IPS-15b (cell line): Measurements from ENCODE around the gene RGPD4.
"Not testable (repeated sequence)": the region's sequence is repeated elsewhere in the genome, so short reads cannot be mapped to it uniquely, and the experiment has no call there.

Experiments used
- H3K27me3 ChIP-seq: one replicate; pipeline ENCODE4 v1.6.1; 2013; ENCODE audit warnings: low read length; ENCODE audit not compliant: control insufficient read depth, insufficient read depth
- H3K36me3 ChIP-seq: one replicate; pipeline ENCODE4 v1.6.1; 2013; ENCODE audit warnings: low read length; ENCODE audit not compliant: control insufficient read depth, insufficient read depth
- H3K4me1 ChIP-seq: one replicate; pipeline ENCODE4 v1.6.1; 2013; ENCODE audit warnings: mild to moderate bottlenecking, low read length; ENCODE audit not compliant: control insufficient read depth, insufficient read depth
- H3K4me3 ChIP-seq: one replicate; pipeline ENCODE4 v1.5.1; 2013; ENCODE audit warnings: low read depth, low read length
- H3K9ac ChIP-seq: one replicate; pipeline ENCODE4 v1.6.1; 2013; ENCODE audit warnings: low read depth, mild to moderate bottlenecking, low read length
- H3K9me3 ChIP-seq: one replicate; pipeline ENCODE4 v1.6.1; 2013; ENCODE audit warnings: mild to moderate bottlenecking, low read length; ENCODE audit not compliant: control insufficient read depth, insufficient read depth

Gene RGPD4

DNA sequence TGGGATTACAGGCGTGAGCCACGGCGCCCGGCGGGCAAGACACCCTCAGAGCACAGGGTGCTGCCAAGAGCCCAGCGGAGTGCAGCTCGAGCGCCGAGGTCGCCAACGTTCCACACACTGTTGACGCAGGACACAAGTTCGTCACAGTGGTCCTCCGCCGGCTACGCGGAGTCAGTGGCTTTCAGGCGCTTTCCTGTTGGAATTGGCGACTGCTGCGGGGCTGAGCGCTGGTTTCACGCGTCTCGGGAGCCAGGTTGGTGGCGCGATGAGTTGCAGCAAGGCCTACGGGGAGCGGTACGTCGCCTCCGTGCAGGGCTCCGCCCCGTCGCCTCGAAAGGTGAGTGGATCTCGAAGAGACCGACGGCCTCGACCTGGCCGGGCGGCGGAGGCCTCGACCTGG, at the start of gene RGPD4:
Gene RGPD4 (plus strand): TSS at position 144 of the 400 bp plus-strand sequence. CDS start 122 bp downstream, at position 266.
- H3K27me3 ChIP-seq, H3K9ac ChIP-seq, H3K9me3 ChIP-seq, H3K4me1 ChIP-seq, H3K4me3 ChIP-seq, H3K36me3 ChIP-seq: not testable (repeated sequence)

DNA sequence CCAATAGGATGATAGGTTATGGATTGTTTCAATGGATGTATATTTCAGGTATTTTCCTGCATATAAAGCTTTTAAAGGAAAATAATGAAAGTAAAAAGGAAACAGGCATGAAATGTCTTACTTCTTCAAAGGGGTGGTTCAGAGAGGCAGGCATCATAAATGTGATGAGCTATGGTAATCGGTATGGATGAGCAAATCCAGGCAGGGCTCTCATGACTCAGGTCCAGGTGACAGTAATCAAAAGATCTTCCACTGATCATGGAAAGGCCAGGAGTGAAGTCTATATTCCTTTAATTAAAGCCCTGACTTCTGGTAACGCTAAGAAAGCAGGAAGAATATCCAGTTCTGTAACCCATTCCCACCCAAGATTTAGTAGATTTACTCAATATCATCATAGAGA, 48.7 kb upstream of the RGPD4 start:
- H3K4me3 ChIP-seq: no peak overlapping the region
- no peak overlapping the region for H3K9ac ChIP-seq

DNA sequence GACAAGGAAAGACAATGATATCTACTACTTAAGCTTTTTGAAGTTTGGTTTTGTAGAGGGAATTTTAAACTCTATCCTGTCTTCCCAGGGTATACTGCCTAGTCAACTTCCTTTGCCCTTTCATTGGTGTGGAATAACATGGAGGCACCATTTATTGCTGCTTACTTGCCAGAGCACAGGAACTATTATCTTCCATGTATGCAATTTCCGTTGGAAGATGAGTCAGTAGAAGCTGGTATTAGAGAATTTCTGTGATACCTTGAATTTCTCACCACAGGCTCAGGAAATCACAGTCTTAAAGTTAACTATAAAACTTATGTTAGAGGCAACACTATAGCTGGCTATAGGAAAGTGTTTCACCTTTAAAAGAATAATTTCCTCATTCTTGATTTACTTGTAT, 40.9 kb upstream of the RGPD4 start:
- Histone ChIP-seq H3K4me1 (no peaks in the 10 kb centered on the region), H3K9me3 (no peaks in the 10 kb centered on the region), H3K27me3 (no peaks in the 10 kb centered on the region), H3K4me3 (no peak overlapping the region), H3K36me3 (no peaks in the 10 kb centered on the region), H3K9ac (no peak overlapping the region)

More for the DNA sequence above, 48.7 kb upstream of the RGPD4 start:
- Histone ChIP-seq H3K27me3 (no peaks in the 10 kb centered on the region), H3K36me3 (no peaks in the 10 kb centered on the region), H3K9me3 (no peaks in the 10 kb centered on the region), H3K4me1 (no peaks in the 10 kb centered on the region)

DNA sequence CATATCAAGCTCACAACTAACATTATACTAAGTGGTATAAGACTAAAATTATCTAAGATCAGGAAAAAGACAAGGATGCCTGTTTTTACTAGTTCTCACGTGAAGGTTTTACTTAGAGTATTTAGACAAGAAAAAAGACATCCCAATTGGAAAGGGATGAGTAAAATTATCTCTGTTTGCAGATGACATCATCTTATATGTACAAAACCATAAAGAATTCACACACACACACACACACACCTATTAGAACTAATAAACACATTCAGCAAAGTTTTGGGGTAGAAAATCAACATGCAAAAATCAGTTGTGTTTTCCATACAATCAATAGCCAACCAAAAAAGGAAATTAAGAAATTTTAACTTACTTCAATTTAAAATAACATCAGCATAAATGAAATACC, 35.9 kb upstream of the RGPD4 start:
- H3K4me1 ChIP-seq: no peaks in the 10 kb centered on the region
- H3K4me3 ChIP-seq: no peak overlapping the region
- H3K27me3 ChIP-seq: no peaks in the 10 kb centered on the region
- H3K9ac ChIP-seq: no peak overlapping the region
- H3K36me3 ChIP-seq: no peaks in the 10 kb centered on the region
- no peaks in the 10 kb centered on the region for H3K9me3 ChIP-seq

DNA sequence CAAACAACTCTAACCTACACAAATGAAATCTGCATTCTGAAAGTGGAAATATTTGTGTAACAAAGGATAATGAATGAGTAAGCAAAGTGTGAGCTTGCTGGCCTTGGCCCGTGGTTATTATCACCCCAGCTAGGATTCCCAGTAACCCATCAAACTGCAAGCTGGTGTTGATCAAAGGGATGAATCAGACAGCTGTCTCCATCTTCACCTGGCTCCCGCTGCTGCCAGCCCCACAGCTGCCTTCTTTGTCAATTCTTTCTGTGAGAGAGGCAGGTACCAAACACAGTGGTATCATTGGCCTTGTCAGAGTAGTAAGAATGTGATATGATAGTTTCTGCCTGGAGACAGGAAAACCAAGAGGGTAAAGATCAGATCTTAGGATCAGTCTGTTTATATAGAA, 25.2 kb upstream of the RGPD4 start:
- Histone ChIP-seq H3K4me1 (no peaks in the 10 kb centered on the region), H3K4me3 (no peak overlapping the region), H3K9ac (no peak overlapping the region), H3K36me3 (no peaks in the 10 kb centered on the region), H3K27me3 (no peaks in the 10 kb centered on the region), H3K9me3 (no peaks in the 10 kb centered on the region)

DNA sequence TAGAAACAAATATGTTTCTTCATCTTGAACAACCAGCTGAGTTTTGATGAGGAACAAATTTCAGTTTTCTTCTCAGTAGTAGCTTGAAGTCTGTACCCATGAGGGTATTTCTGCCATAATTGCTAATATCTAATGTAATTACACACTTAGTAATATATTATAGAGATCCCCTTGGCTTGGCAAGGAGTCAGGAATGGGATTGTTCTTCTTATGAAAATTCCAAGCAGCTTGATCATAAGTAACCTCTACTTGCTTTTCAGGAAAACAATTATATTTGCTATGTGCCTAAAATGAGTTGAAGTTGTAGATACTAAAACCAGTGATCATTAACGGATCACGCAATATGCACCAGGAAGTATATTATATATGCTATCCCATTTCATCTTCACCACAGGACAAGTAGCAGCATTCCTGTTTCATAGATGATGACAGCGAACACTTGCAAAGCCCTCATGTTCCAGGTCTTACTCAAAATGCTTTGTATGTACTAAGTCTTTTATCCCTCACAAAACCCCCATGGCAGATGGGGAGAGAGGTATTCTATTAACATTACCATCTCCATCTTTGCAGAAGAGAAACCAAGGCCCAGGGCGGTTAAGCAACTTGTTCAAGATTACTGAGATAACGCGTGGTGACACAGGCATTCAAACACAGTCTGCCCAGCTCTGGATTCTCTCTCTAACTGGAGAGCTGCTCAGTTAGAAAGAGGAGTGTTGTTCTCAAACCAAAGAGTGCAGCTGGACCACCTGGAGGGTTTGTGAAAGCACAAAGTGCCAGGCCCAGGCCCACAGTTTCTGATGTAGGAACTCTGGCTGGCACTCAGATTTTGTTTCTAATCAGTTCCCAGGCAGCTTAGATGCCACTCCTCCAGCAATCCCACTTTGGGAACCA, 21.8 kb upstream of the RGPD4 start:
- Histone ChIP-seq H3K4me3 (no peak overlapping the region), H3K27me3 (no peaks in the 10 kb centered on the region), H3K9ac (no peak overlapping the region), H3K36me3 (no peaks in the 10 kb centered on the region), H3K9me3 (no peaks in the 10 kb centered on the region), H3K4me1 (no peaks in the 10 kb centered on the region)

DNA sequence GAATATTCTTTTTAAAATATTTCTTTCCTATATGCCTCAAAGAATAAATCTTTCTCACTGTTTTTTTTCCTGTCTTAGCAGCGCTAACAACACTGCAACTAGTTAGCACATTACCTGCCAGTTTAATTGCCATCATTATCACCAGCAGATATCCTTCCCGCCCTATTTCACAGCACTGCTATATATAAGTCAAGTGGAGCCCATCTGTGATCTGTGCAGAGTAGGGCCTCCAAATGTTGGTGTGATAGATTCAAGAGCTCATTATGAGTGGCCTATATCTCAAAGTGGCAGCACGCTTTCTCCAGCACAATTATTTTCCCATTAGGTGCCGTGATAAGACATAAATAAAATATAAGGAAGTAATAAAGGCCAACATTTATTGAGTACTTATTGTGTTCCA, 19.8 kb upstream of the RGPD4 start:
- no peaks in the 10 kb centered on the region for H3K9me3 ChIP-seq
- no peak overlapping the region for H3K4me3 ChIP-seq
- H3K36me3 ChIP-seq: no peaks in the 10 kb centered on the region
- H3K4me1 ChIP-seq: peaks cover 5% of the 10 kb centered on the region
- no peaks in the 10 kb centered on the region for H3K27me3 ChIP-seq
- H3K9ac ChIP-seq: no peak overlapping the region

DNA sequence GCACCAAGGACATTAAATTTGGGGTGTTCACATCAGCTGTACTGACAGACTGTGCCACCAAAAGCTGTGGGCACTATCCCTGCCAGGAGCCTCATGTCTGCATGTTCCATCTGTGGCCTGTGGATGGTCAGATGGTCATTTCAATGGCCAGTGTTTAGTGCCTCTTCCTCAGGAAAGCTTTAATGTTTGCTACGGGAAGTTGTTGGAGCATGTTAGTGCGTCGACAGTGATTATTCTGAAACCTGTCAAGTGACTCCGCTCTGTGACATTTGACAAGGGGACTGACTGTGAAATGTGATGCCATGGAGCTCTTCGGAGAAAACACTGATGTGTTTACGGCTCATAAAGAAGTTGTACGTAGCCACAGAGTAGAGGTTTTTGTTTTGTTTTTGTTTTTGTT, 18.7 kb upstream of the RGPD4 start:
- H3K4me1 ChIP-seq: peaks cover 5% of the 10 kb centered on the region
- H3K9me3 ChIP-seq: no peaks in the 10 kb centered on the region
- H3K27me3 ChIP-seq: no peaks in the 10 kb centered on the region
- H3K4me3 ChIP-seq: no peak overlapping the region
- no peak overlapping the region for H3K9ac ChIP-seq
- H3K36me3 ChIP-seq: no peaks in the 10 kb centered on the region

DNA sequence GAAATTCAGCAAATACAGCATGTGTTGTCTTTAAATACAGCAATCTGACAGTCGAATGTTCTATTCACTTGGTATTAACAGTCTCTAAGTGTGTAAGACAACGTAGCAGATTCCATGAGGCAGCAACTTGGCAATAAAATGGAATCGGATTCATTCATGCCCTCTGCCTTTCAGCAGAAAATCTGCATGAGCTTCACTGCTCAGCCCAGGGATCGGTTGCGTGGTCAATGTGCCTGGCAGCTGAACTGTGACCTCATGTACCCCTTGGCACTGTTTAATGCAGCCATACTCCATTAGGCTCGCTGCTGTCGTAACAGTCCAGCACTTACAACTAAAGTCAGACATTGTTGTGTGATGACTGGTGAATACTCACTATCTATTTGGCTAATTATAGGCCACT, 17.7 kb upstream of the RGPD4 start:
- H3K9me3 ChIP-seq: no peaks in the 10 kb centered on the region
- no peaks in the 10 kb centered on the region for H3K36me3 ChIP-seq
- no peak overlapping the region for H3K4me3 ChIP-seq
- H3K9ac ChIP-seq: no peak overlapping the region
- no peaks in the 10 kb centered on the region for H3K27me3 ChIP-seq
- H3K4me1 ChIP-seq: peaks cover 5% of the 10 kb centered on the region

DNA sequence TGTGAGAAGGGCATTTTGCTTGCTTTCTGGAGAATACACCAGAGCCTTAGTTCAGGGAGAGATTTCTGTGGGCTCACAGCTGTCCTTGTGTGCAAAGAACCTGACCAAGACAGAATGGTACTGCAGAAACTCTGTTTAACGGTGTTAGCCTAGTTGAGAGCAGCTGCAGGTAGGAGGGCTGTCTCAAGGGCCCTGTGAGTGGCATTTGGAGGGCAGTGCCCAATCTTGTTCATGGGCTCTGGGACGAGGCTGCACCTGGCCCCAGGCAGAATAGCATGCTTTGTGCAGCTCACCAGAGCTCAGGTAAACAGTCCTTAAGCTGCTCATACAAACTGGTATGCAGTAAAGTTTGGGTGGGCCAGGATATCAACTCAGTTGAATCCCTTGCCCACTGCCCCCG, 16.9 kb upstream of the RGPD4 start:
- Histone ChIP-seq H3K27me3 (no peaks in the 10 kb centered on the region), H3K36me3 (no peaks in the 10 kb centered on the region)

DNA sequence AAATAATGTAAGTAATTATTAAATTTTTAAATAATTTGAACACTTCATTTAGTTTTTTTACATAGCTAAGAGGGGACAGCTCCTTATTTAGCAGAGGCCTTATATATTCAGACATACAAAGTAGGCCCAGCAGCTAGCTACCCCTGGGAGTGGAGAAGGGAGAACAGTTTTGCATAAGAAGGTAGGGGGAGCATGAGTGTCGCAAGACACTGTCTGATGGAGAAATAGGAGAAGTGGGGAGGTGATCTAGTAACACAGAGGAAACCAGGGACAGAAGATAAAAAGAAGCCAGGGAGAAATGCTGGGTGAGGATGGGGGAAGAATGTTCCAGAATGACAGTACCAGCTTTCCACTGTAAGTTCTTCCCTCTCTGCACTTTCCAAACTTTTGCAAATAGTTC, 16.0 kb upstream of the RGPD4 start:
- Histone ChIP-seq H3K9me3 (no peaks in the 10 kb centered on the region), H3K36me3 (no peaks in the 10 kb centered on the region), H3K4me3 (no peak overlapping the region), H3K9ac (no peak overlapping the region), H3K27me3 (no peaks in the 10 kb centered on the region), H3K4me1 (peaks cover 5% of the 10 kb centered on the region)

More for the DNA sequence above, 16.9 kb upstream of the RGPD4 start:
- peaks cover 5% of the 10 kb centered on the region for H3K4me1 ChIP-seq
- H3K4me3 ChIP-seq: no peak overlapping the region
- no peaks in the 10 kb centered on the region for H3K9me3 ChIP-seq
- no peak overlapping the region for H3K9ac ChIP-seq

DNA sequence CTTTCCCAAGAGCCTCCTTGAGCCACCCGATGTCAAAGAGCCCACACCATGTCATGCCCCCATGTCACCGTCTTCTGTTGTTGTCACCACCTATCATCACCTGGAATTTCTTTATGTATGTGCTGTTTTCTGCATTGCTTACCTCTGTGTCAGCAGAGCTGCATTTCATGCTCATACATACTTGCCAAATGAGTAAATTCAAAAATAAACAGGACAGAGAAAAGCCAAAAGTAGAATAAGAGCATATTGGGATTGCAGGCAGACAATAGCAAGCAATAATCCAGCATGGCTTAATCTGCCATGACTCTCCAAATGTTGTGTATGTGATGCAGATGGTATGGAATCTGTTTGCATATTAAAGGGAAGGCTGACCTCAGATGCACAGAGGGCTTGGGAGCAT, 15.3 kb upstream of the RGPD4 start:
- Histone ChIP-seq H3K9ac (no peak overlapping the region), H3K4me1 (peaks cover 5% of the 10 kb centered on the region), H3K27me3 (no peaks in the 10 kb centered on the region), H3K9me3 (no peaks in the 10 kb centered on the region), H3K4me3 (no peak overlapping the region), H3K36me3 (no peaks in the 10 kb centered on the region)
